GOT3 (cell line): ENCODE results near the gene PCNX2.
"Not testable (repeated sequence)": the region's sequence is repeated elsewhere in the genome, so short reads cannot be mapped to it uniquely, and the experiment has no call there.

Experiments used
- DNase-seq: peaks from one replicate; lab custom pipeline; 2025; ENCODE audit warnings: mixed read lengths; lab: John Stamatoyannopoulos, UW

Gene PCNX2

DNA sequence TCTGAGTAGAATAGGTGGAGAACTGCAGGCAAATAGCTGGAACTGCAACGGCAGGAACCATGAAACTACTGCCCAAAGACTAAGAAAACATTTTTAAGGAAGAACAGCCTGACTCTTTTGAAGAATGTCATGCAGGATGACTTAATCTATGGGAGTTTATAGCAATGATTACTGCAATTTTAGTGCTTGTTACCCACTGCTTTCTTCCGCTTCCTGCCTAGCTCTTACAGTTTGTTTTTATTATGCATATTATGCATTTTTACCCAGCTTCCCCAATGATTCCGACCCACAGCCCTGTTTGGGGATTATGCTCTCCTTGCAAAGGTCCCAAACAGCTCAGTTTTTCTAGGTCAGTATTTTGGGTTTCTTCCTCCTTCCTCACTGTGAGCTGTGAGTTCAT is 71.2 kb downstream of the PCNX2 start:
- no peak for DNase-seq

DNA sequence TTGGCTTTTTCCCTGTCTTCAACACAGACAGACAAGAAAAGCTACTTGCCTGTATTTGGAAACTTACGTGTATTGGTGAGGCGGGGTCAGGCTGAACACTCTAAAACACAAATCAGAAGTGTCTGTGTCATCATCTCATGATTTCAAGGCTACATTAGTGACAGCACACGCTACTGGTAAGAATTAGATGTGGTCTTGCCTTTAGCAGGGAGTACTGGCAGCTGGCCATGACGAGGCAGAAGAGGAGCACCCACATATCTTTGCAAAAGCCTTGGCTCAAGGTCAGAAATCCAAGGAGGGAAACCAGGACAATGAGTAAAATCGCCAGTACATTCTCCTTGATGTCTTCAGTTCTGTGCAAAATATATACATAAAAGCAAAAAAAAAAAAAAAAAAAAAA is 77.7 kb downstream of the PCNX2 start:
- no peak for DNase-seq

DNA sequence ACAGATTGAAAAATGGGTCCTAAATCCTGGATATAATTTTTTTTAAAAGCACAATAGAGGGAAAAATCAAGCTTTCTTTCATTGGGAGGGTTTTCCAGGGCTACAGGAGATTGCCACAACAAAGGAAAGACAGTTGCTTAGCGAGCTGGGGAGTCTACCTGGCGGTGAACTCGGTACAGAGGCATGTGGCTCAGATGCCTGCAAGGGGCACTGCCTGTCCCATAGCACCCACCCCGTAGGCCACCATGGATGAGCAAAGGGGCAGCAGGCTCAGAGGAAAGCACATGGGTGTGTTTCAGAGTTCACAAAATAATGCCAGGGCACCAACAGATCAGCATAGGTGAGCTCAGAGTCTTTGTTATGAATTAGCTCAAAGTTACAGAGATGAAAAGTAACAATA is 79.5 kb downstream of the PCNX2 start:
- DNase-seq, result no peak

DNA sequence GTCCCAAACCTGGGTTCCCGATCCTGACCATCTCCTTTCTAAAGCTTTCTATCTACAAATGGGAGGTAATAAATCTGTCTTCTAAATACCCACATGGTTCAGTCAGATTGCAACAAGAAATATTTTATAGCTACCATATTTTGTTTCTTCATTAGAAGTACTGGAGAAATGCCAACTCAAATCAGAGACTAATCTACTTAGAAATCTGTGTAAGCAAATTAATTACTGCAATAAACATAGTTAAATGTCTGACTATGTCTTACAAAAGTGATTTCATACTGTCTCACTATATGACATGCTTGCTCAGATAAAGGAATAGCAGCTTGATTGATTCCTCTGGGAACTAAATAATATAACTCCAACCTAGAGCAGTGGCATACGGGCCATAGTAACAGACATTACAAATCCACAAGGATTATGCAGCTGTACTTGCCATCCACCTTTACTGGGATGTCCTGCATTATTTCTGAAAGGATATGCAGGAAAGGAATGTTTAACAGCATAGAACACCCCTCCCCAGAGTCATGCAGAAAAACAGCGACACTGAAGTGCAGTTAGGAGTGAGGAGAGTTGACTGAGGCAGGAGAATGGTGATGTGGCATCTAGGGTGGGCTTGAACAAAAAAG is 80.3 kb downstream of the PCNX2 start:
- DNase-seq, result no peak

DNA sequence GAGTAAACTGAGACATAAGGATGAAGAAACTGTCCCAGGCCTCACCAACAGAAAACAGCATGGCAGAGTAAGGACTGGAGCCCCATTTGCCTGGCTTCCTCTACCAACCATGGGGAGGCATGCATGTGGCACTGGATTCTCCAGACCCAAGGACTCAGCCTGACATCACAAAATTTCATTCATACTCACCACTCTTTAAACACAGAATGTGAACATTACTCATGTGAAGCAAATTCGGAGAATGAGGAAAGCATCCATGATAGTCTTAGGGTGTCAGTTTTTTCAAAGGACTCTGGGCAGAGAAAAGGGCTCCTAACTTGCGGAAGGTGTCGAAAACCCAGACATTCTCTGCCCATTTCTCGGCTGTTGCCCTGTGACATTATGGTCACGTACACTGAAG is 83.9 kb downstream of the PCNX2 start:
- DNase-seq, result no peak

DNA sequence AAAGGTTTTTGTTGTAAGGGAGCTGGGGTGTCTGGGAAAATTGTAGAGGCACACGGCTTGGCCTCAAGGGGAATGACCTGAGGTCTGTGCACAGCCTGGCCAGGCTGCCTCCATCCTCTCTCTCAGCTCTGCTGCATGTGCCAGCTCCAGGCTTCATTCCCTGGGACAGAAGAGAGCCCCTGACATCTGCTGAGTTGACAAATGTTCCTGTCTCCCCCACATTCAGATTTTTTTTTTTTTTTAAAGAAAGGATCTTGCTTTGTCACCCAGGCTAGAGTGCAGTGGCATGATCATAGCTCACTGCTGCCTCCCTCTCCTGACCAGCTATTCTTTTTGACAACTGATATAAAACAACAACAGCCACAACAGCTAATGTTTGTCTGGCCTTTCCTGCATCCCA is 84.4 kb downstream of the PCNX2 start:
- DNase-seq, result no peak

- DNase-seq, result no peak
These were observed 86.0 kb downstream of the PCNX2 start for GRCh38 chr1:233209481-233209880.

DNA sequence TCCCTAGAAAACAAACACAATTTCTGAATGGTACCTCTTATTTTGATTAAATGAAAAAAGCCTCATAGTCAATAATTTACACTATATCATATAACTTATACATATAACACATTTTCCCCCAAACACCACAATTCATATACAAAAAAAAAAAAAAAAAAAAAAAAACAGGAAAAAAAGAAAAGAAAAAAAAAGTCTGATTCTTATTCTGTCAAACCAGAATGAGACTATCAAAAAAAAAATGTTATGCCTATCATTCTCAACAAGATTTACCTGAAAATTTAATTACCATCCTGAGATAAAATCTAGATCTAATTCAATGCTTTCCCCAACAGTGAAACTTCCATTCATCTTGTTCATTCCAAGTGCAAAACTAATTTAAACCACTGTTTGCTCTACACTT is 86.8 kb downstream of the PCNX2 start:
- no peak for DNase-seq

DNA sequence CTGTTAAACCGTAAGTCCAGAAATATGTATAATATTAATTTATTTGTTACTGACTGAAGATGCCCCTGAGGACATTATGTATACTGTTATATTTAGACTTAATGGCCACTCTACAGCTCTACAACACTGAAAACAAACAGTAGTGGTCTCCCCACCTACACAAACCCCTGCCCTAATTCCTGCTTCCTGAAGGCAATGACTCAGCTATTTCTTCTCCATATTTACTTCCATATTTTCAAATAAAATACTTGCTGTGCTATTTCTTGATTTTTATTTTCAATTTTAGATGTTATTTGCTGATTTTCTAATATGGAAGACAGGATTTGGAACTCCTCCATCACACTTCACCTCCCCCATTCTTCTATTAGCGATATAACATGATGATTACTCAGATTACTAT is 97.6 kb downstream of the PCNX2 start:
- DNase-seq, result no peak

- no peak for DNase-seq
These were observed 101.8 kb downstream of the PCNX2 start for GRCh38 chr1:233193741-233194140.

- DNase-seq, result no peak
These were observed 104.5 kb downstream of the PCNX2 start for GRCh38 chr1:233190987-233191386.

- DNase-seq, result no peak
These were observed 106.0 kb downstream of the PCNX2 start for GRCh38 chr1:233189526-233189925.

DNA sequence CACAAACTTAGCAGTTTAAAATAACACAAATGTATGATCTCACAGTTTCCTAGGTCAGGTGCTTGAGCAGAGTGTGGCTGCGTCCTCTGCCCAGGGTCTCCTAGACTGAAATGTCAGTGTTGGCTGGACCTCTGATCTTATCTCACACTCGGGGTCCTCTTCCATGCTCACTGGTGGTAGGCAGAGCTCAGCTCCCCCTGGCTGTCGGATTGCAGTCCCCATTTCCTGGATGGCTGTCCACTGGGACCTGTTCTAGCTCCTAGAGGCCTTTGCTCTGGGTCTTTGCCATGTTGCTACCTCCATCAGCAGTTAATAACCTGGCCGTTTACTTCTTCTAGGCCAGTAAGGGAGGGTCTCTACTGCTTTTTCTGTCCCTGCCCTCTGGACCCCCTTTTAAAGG is 107.5 kb downstream of the PCNX2 start:
- no peak for DNase-seq

- DNase-seq, result no peak
These were observed 112.1 kb downstream of the PCNX2 start for GRCh38 chr1:233183226-233184020.

DNA sequence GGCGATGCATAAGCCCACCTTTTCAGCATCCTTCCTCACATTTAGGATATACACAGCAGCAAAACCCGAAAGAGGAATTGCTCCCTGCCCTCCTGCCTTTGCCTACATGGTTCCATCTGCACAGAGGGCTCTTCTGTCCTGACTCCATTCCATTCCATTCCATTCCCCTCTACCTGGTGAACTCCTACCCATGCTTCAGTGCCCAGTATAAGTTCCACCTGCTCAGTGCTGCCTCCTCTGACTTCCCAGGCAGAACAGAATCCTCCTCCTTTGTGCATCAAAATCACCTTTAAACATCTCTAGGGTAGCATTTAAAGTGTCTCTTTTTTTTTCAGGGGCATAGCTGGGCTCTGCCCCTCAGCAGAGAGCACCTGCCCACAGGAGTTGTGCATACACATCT is 112.9 kb downstream of the PCNX2 start:
- no peak for DNase-seq

DNA sequence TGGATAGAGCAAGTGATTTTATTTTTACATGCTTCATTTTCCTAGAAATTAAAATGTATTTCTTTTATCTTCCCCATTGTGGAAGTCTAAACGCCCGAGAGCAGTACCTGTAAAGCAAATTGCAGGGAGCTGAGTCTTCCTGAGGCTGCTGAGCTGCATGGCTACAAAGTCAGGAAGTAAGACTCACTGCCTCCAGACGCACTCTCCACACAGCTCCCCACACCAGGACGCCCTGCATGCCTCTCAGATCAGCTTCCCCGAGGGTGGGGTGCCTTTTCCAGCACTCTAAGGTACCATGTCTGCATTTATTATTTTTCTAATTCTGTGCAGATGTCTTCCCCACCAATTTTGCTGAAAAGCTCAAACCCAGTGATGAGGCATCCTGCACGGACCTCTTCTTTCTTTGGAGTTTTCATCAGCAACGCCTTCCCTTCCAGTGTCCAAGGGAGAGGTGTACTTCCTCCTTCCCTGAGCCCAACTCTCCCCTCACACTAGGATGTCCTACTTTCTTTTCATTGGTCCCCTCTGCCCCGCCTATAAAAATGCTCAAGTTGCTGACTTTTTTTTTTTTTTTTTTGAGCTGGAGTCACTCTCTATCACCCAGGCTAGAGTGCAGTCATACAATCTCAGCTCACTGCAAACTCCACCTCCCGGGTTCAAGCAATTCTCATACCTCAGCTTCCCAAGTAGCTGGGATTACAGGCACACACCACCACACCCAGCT is 114.7 kb downstream of the PCNX2 start:
- no peak for DNase-seq

DNA sequence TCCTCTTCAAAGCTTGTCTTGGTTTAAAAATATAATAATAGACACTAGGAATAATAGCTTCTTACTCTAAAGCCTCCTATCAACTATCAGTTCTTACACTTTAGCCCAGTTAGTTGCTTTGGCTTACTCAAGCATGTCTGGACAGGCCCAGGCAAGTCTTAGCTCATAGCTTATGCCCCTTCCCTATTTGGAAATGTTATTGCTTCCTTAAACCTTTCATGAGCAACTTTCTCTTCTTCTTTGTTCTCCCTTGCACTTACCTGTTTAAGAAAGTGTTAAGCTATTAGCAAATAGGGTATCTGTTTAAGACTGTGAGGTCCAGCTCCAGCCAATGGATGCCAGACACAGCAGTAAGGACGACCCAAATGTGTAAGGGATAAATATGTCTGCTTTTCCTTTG is 115.9 kb downstream of the PCNX2 start:
- not testable (repeated sequence) for DNase-seq

- no peak for DNase-seq
These were observed 123.3 kb downstream of the PCNX2 start for GRCh38 chr1:233172201-233172600.

GRCh38 chr1:233170741-233171140 is 124.8 kb downstream of the PCNX2 start:
- DNase-seq, result no peak

DNA sequence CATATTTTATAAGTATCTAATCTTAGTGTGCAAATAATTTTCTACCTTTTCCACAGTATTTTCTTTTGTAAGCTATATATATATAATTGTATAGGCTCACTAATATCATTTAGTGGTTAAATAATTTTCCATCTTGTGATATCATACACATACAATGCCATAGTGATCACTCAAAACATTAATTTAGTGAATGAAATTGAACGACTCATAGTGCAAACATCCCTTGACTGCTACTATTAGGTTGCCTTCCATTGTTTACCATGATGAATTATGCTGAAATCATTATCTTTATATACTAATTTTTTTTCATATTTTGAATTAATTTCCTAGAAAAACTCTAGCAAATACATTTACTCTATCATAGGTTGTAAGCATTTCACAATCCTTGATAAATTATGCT is 127.1 kb downstream of the PCNX2 start:
- DNase-seq, result no peak

DNA sequence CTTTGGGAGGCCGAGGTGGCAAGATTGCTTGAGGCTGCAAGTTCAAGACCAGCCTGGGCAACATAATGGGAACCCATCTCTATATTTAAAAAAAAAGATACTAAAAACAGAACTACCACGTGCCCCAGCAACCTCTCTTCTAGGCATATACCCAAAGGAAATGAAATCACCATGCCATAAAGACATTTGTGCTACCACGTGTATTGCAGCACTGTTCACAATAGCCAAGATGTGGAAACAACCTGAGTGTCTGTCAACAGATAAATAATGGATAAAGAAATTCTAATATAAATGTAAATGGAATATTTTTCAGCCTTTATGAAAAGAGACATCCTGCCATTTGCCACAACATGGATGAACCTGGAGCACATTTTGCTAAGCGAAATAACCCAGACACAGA is 128.6 kb downstream of the PCNX2 start:
- no peak for DNase-seq

- DNase-seq, result no peak
These were observed 131.8 kb downstream of the PCNX2 start for GRCh38 chr1:233163696-233164095.

GRCh38 chr1:233158322-233158721 is 137.2 kb downstream of the PCNX2 start:
- no peak for DNase-seq
